GM18508 (cell line): ENCODE measurements around the gene EMP2.

Source experiments
- ATAC-seq: cut with Tn5 transposase; IDR thresholded peaks from one replicate; pipeline ENCODE4 v1.9.1; 2021; ENCODE audit warnings: moderate number of reproducible peaks; ENCODE audit not compliant: insufficient read depth, unreplicated experiment

Gene EMP2

GRCh38 chr16:10497132-10498101 is 83.0 kb downstream of the EMP2 start:
- no peak for ATAC-seq

DNA sequence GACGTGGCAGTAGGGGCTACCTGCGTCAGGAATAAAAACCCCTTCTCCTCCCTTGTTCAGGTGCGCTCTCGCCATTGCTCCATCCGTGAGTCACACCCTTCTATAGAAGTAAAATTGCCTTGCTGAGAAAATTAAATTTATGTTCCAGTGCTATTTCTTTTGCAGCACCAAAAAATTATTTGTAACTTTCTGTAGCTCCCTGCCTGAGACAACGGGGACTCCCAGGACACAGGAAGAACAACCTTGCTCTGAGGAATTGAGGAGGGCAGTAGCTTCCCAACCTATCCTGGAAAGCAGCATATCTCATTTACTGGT is 85.4 kb downstream of the EMP2 start:
- no peak for ATAC-seq

DNA sequence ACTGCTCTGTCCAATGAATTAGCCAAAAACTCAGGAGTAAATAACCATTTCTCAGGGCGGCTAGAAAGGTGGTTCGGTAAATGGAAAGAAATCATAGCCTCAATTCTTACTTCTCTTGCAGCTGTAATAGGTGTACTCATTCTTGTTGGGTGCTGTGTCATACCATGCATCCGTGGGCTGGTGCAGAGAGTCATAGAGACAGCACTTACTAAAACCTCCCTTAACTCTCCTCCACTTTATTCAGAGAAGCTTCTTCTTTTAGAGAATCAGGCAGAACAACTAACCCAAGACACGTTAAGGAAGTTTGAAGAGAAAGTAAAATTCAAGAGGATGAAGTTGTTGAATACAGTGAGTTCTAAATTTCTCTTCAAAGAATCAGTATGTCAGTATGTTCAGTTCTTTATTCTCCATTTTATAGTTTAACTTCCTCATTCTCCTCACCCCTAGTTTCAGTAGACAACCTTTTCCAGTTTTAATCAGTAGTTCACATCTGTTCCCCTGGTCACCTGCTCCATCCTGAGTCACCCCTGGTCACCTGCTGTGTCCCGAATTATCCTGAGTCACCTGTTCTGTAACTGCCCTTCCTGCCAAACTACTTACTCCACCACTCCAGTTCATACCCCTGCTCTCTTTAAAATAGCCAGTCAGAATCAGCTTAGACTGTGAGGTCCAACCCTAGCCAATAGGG is 85.9 kb downstream of the EMP2 start:
- ATAC-seq, result no peak

- ATAC-seq, result no peak
Observed at GRCh38 chr16:10493276-10493675, 87.1 kb downstream of the EMP2 start.

DNA sequence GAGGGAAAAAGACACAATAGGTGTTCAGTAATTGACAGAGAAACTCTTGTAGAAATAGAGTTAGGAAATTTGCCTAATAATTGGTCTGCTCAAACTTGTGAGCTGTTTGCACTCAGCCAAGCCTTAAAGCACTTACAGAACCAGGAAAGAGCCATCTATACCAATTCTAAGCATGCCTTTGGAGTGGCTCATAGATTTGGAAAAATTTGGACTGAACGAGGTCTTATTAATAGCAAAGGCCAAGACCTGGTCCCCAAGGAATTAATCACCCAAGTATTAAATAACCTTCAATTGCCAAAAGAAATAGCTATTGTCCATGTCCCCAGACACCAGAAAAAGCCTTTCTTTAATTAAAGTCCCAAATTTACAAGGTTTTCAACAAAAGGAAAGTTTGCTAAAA is 90.3 kb downstream of the EMP2 start:
- no peak for ATAC-seq

DNA sequence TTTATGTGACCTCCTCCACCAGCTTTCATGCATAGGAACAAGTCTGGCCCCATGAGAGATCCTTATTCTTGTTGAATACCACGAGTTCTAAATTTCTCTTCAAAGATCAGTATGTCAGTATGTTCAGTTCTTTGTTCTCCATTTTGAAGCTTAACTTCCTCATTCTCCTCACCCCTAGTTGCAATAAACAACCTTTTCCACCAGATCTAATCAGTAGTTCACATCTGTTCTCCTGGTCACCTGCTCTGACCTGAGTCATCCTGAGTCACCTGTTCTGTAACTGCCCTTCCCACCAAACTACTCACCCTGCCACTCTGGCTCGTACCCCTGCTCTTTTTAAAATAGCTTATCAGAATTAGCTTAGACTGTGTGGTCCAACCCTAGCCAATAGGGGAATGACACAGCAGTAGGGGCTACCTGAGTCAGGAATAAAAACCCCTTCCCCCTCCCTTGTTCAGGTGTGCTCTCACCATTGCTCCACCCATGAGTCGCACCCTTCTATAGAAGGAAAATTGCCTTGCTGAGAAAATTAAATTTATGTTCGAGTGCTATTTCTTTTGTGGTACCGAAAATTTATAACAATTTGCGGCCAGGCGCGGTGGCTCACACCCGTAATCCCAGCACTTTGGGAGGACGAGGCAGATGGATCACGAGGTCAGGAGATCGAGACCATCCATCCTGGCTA is 94.6 kb downstream of the EMP2 start:
- no peak for ATAC-seq

- no peak for ATAC-seq
Observed at GRCh38 chr16:10485159-10485558, 95.2 kb downstream of the EMP2 start.

- ATAC-seq, result no peak
Observed at GRCh38 chr16:10480151-10480550, 100.2 kb downstream of the EMP2 start.
